PC-3 (cell line): ENCODE measurements around the gene CALN1. TPM values are rescaled to one million over a fixed set of nuclear protein-coding genes. Genes with fewer than 3 reads are reported as not detected.

Source experiments
- ATAC-seq: fragments of 200-7000 bp; cut with Tn5 transposase; 2 replicates; pipeline ENCODE4 v1.9.1; 2020; ENCODE audit warnings: mild to moderate bottlenecking, moderate library complexity
- BruUV-seq: library from RNA; stranded (reverse); fragments of 400-500 nt; replicated peaks from 2 replicates; lab custom pipeline; 2021; lab: Mats Ljungman, UMichigan
- CTCF ChIA-PET: fragments of 300-600 bp; sonication (Branson Sonifier 250); formaldehyde crosslinking; loops from one replicate; lab custom pipeline; 2022; ENCODE audit warnings: antibody characterized with exemption; lab: Charles Lee
- POLR2A ChIA-PET: fragments of 300-600 bp; sonication (Branson Sonifier 250); formaldehyde crosslinking; loops from one replicate; lab custom pipeline; 2022; ENCODE audit warnings: antibody characterized with exemption; ENCODE audit not compliant: unreplicated experiment; lab: Charles Lee
- DNase-seq: peaks from one replicate; pipeline ENCODE4 v3.0.0-alpha.2; 2015
- H2AFZ ChIP-seq: fragments of 300-600 bp; sonication (generic); 2 replicates; pipeline ENCODE4 v1.6.0; 2016; ENCODE audit warnings: antibody characterized with exemption, low read length
- H3F3A ChIP-seq: fragments of 300-600 bp; sonication (generic); one replicate; pipeline ENCODE4 v1.6.0; 2017; ENCODE audit warnings: antibody characterized with exemption, low read length, control low read depth, mild to moderate bottlenecking; ENCODE audit not compliant: unreplicated experiment
- H3K27ac ChIP-seq: fragments of 300-600 bp; sonication (generic); 2 replicates; pipeline ENCODE4 v1.5.1; 2016; ENCODE audit warnings: mild to moderate bottlenecking, low read length
- H3K27me3 ChIP-seq: fragments of 300-600 bp; sonication (generic); 2 replicates; pipeline ENCODE4 v1.6.1; 2016; ENCODE audit warnings: low read length, mixed read lengths
- H3K36me3 ChIP-seq: fragments of 300-600 bp; sonication (generic); 2 replicates; pipeline ENCODE4 v1.6.1; 2016; ENCODE audit warnings: low read depth, mixed run types, low read length, mixed read lengths
- H3K4me1 ChIP-seq: fragments of 300-600 bp; sonication (generic); 2 replicates; pipeline ENCODE4 v1.5.1; 2016; ENCODE audit warnings: low read length; ENCODE audit not compliant: insufficient read depth
- H3K4me2 ChIP-seq: fragments of 300-600 bp; sonication (generic); 2 replicates; pipeline ENCODE4 v1.6.0; 2016; ENCODE audit warnings: low read length
- H3K4me3 ChIP-seq: fragments of 300-600 bp; sonication (generic); 2 replicates; pipeline ENCODE4 v1.5.1; 2016; ENCODE audit warnings: mild to moderate bottlenecking, low read length, mixed read lengths
- H3K79me2 ChIP-seq: fragments of 300-600 bp; sonication (generic); 2 replicates; pipeline ENCODE4 v1.6.1; 2017; ENCODE audit warnings: low read length, mixed read lengths
- H3K9ac ChIP-seq: fragments of 300-600 bp; sonication (generic); 2 replicates; pipeline ENCODE4 v1.6.0; 2016; ENCODE audit warnings: mild to moderate bottlenecking, low read length
- H3K9me2 ChIP-seq: fragments of 300-600 bp; sonication (generic); replicated peaks from 2 replicates; pipeline ENCODE4 v1.6.1; 2016; ENCODE audit warnings: mixed run types, low read length, mixed read lengths
- H3K9me3 ChIP-seq: fragments of 300-600 bp; sonication (generic); 2 replicates; pipeline ENCODE4 v1.6.1; 2016; ENCODE audit warnings: low read length, mixed read lengths
- H4K20me1 ChIP-seq: fragments of 300-600 bp; sonication (generic); 2 replicates; pipeline ENCODE4 v1.6.1; 2016; ENCODE audit warnings: low read length, mixed read lengths
- CTCF ChIP-seq: fragments of 300-600 bp; sonication (generic); conservative IDR thresholded peaks from 2 replicates; pipeline ENCODE4 v1.5.1; 2017; ENCODE audit warnings: antibody characterized with exemption, low read depth, mild to moderate bottlenecking, low read length
- EZH2 ChIP-seq: fragments of 300-600 bp; sonication (generic); IDR thresholded peaks from one replicate; pipeline ENCODE4 v1.6.1; 2017; ENCODE audit warnings: antibody characterized with exemption, mild to moderate bottlenecking, low read length; ENCODE audit not compliant: unreplicated experiment
- EZH2phosphoT487 ChIP-seq: fragments of 300-600 bp; sonication (generic); IDR thresholded peaks from 2 replicates; pipeline ENCODE4 v1.6.1; 2018; ENCODE audit warnings: mild to moderate bottlenecking, antibody characterized with exemption, low read length, borderline replicate concordance
- intact Hi-C: fragments of 100-400 bp; cut with micrococcal nuclease; formaldehyde crosslinking; loops from 2 replicates; pipeline ENCODE4 v1.9.0; 2023
- total RNA-seq: library from RNA; depleted of rRNA; stranded (reverse); fragments of >200 nt; gene quantifications from 2 replicates; pipeline ENCODE4 v1.2.3, GENCODE V29; 2014

The CALN1 gene
- total RNA-seq, 1 experiment from 2014 or later = not detected

GRCh38 chr7:72101444-72101843 is 310.7 kb downstream of the CALN1 start:
- TF ChIP-seq EZH2 (no peak), EZH2phosphoT487 (no peak), CTCF (no peak)
- no peak overlapping the region for H2AFZ ChIP-seq

GRCh38 chr7:72099784-72100183 is 312.4 kb downstream of the CALN1 start:
- Histone ChIP-seq H3K9ac (no peak overlapping the region), H2AFZ (no peak overlapping the region), H3K9me3 (no peaks in the 10 kb centered on the region), H3K36me3 (no peaks in the 10 kb centered on the region), H3K4me3 (no peak overlapping the region), H3K27me3 (no peaks in the 10 kb centered on the region), H3K4me2 (no peak overlapping the region), H3K9me2 (no peaks in the 10 kb centered on the region), H4K20me1 (no peaks in the 10 kb centered on the region), H3K79me2 (no peaks in the 10 kb centered on the region), H3K27ac (no peak overlapping the region), H3K4me1 (no peaks in the 10 kb centered on the region), H3F3A (no peaks in the 10 kb centered on the region)
- no peak for ATAC-seq
- intact Hi-C loops = no loop called here
- BruUV-seq = no TSS peak
- POLR2A ChIA-PET = no interaction called here
- CTCF ChIA-PET = no interaction called here
- TF ChIP-seq CTCF (no peak), EZH2phosphoT487 (no peak), EZH2 (no peak)
- no peak for DNase-seq

More at GRCh38 chr7:72101444-72101843, 310.7 kb downstream of the CALN1 start:
- CTCF ChIA-PET = no interaction called here
- no peak overlapping the region for H3K4me2 ChIP-seq
- no peak overlapping the region for H3K4me3 ChIP-seq
- H3K9me3 ChIP-seq = no peaks in the 10 kb centered on the region
- H3K36me3 ChIP-seq = no peaks in the 10 kb centered on the region
- ATAC-seq (no peak), DNase-seq (no peak)
- H3K4me1 ChIP-seq = no peaks in the 10 kb centered on the region
- BruUV-seq = no TSS peak
- intact Hi-C loops = no loop called here
- H3K9ac ChIP-seq = no peak overlapping the region
- no peak overlapping the region for H3K27ac ChIP-seq
- H3F3A ChIP-seq = no peaks in the 10 kb centered on the region
- POLR2A ChIA-PET = no interaction called here
- no peaks in the 10 kb centered on the region for H3K79me2 ChIP-seq
- no peaks in the 10 kb centered on the region for H4K20me1 ChIP-seq
- H3K27me3 ChIP-seq = no peaks in the 10 kb centered on the region
- H3K9me2 ChIP-seq = no peaks in the 10 kb centered on the region

- H3K9me2 ChIP-seq = no peaks in the 10 kb centered on the region
- H3K4me3 ChIP-seq = no peak overlapping the region
- TF ChIP-seq EZH2phosphoT487 = no peak
- TF ChIP-seq CTCF = no peak
- no peak for TF ChIP-seq EZH2
- no peaks in the 10 kb centered on the region for H3F3A ChIP-seq
- no peak overlapping the region for H3K4me2 ChIP-seq
- DNase-seq (no peak), ATAC-seq (no peak)
- intact Hi-C loops = no loop called here
- no peaks in the 10 kb centered on the region for H3K36me3 ChIP-seq
- no peak overlapping the region for H3K27ac ChIP-seq
- H3K9ac ChIP-seq = no peak overlapping the region
- no peak overlapping the region for H2AFZ ChIP-seq
- BruUV-seq = no TSS peak
- POLR2A ChIA-PET = no interaction called here
- H3K4me1 ChIP-seq = no peaks in the 10 kb centered on the region
- no peaks in the 10 kb centered on the region for H3K79me2 ChIP-seq
- no peaks in the 10 kb centered on the region for H3K9me3 ChIP-seq
- CTCF ChIA-PET = no interaction called here
- H4K20me1 ChIP-seq = no peaks in the 10 kb centered on the region
- no peaks in the 10 kb centered on the region for H3K27me3 ChIP-seq
Measured at GRCh38 chr7:72098807-72099580, 313.1 kb downstream of the CALN1 start.
